Kidney glomerular epithelial cell (primary cell): ENCODE measurements around the gene HCRT.
"Not testable (repeated sequence)": the region's sequence is repeated elsewhere in the genome, so short reads cannot be mapped to it uniquely, and the experiment has no call there.

Source experiments
- DNase-seq: peaks from one replicate; lab custom pipeline; 2025; lab: John Stamatoyannopoulos, UW

Gene HCRT

GRCh38 chr17:42179911-42180410 lies 5.3 kb downstream of the HCRT start:
- DNase-seq = no peak

GRCh38 chr17:42179335-42179734 lies 5.9 kb downstream of the HCRT start:
- no peak for DNase-seq

GRCh38 chr17:42178817-42179216 lies 6.4 kb downstream of the HCRT start:
- no peak for DNase-seq

- DNase-seq = no peak
Observed at GRCh38 chr17:42177684-42178083, 7.6 kb downstream of the HCRT start.

GRCh38 chr17:42174126-42174783 lies 11.0 kb downstream of the HCRT start:
- no peak for DNase-seq

GRCh38 chr17:42171831-42172230 lies 13.4 kb downstream of the HCRT start:
- DNase-seq = no peak

- DNase-seq = no peak
Observed at GRCh38 chr17:42169351-42169750, 15.9 kb downstream of the HCRT start.

- no peak for DNase-seq
Observed at GRCh38 chr17:42167807-42168206, 17.4 kb downstream of the HCRT start.

- DNase-seq = no peak
Observed at GRCh38 chr17:42166196-42166763, 19.0 kb downstream of the HCRT start.

GRCh38 chr17:42165751-42166150 lies 19.5 kb downstream of the HCRT start:
- DNase-seq = no peak

GRCh38 chr17:42163696-42164407 lies 21.4 kb downstream of the HCRT start:
- DNase-seq = no peak

GRCh38 chr17:42163113-42163512 lies 22.1 kb downstream of the HCRT start:
- no peak for DNase-seq

- DNase-seq = no peak
Observed at GRCh38 chr17:42160531-42160910, 24.7 kb downstream of the HCRT start.

GRCh38 chr17:42159796-42160530 lies 25.3 kb downstream of the HCRT start:
- DNase-seq = no peak

- DNase-seq = no peak
Observed at GRCh38 chr17:42155614-42156045, 29.6 kb downstream of the HCRT start.

- DNase-seq = no peak
Observed at GRCh38 chr17:42153919-42154742, 31.1 kb downstream of the HCRT start.

- DNase-seq = no peak
Observed at GRCh38 chr17:42146911-42147607, 38.2 kb downstream of the HCRT start.

GRCh38 chr17:42143138-42143537 lies 42.1 kb downstream of the HCRT start:
- not testable (repeated sequence) for DNase-seq

- no peak for DNase-seq
Observed at GRCh38 chr17:42142371-42142896, 42.8 kb downstream of the HCRT start.

- no peak for DNase-seq
Observed at GRCh38 chr17:42141382-42141781, 43.9 kb downstream of the HCRT start.

GRCh38 chr17:42140690-42141089 lies 44.6 kb downstream of the HCRT start:
- DNase-seq = not testable (repeated sequence)
